ENCODE results near the gene ANKS1B. TPM values are rescaled to one million over a fixed set of nuclear protein-coding genes. Genes with fewer than 3 reads are reported as not detected.

The ANKS1B gene
- total RNA-seq, 1 experiment from 2014 or later = 5.8 TPM

DNA sequence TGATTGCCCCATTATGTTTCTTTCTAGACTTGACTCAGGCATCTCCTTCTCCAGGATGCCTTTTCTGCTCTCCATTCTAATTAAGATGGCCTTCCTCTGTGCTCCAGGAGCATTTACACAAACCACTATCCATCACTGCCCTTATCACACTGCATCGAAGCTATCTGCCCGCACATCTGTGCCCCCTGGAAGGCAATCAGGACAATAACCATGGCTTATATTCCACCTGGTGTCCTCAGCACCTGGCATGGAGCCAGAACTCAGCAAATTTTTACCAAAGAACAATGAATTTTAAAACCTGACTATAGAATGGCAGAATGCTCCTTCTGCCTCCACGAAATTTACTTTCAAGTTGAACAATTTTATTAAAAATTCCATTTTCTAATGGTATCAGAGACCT, 873.9 kb downstream of the ANKS1B start (continued):
- TF ChIP-seq, protein P1, sequence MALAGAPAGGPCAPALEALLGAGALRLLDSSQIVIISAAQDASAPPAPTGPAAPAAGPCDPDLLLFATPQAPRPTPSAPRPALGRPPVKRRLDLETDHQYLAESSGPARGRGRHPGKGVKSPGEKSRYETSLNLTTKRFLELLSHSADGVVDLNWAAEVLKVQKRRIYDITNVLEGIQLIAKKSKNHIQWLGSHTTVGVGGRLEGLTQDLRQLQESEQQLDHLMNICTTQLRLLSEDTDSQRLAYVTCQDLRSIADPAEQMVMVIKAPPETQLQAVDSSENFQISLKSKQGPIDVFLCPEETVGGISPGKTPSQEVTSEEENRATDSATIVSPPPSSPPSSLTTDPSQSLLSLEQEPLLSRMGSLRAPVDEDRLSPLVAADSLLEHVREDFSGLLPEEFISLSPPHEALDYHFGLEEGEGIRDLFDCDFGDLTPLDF (CRISPR knock-in tag; IDR thresholded peaks at IDR 0.05) = no peak
- TF ChIP-seq, protein P2, sequence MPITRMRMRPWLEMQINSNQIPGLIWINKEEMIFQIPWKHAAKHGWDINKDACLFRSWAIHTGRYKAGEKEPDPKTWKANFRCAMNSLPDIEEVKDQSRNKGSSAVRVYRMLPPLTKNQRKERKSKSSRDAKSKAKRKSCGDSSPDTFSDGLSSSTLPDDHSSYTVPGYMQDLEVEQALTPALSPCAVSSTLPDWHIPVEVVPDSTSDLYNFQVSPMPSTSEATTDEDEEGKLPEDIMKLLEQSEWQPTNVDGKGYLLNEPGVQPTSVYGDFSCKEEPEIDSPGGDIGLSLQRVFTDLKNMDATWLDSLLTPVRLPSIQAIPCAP (CRISPR knock-in tag; IDR thresholded peaks at IDR 0.05) = no peak

DNA sequence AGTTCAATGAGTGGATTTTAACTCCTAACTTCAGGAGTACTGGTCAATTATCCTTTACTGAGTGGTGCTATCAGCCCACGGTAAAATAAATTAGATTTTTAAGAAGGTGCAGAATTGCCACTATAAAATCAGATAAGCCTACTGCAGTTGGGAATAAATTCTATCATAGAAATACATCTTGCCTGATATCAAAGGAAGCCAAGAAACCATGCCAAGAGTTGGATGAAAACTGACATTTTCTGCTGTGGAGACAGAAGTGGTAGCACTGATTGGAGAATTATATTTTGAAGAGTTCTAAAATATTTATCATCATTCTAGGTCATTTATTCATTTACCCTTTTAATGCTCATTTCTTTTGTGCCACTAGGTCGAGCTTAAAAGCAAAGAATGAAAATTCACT, 874.5 kb downstream of the ANKS1B start:
- H3K9me3 Mint-ChIP-seq = peaks cover 3% of the 10 kb centered on the region
- peaks cover 2% of the 10 kb centered on the region; the same call in 1 of the 2 replicates for H3K36me3 Mint-ChIP-seq
- ChIA-PET POLR2A (no interaction called here), CTCF (interaction anchor here (1.1 kb wide), 1 partner anchor 19 kb away, joined by 3 read pairs; no protein-coding TSS in a partner anchor)
- no peak overlapping the region for H3K27ac Mint-ChIP-seq
- no peaks in the 10 kb centered on the region for H3K27me3 Mint-ChIP-seq (ENCODE audit: low read depth)
- DNase-seq (ENCODE audit: low spot score) (no peak), ATAC-seq (no peak)
- H3K4me3 Mint-ChIP-seq = no peak overlapping the region
- TF ChIP-seq, protein P3, sequence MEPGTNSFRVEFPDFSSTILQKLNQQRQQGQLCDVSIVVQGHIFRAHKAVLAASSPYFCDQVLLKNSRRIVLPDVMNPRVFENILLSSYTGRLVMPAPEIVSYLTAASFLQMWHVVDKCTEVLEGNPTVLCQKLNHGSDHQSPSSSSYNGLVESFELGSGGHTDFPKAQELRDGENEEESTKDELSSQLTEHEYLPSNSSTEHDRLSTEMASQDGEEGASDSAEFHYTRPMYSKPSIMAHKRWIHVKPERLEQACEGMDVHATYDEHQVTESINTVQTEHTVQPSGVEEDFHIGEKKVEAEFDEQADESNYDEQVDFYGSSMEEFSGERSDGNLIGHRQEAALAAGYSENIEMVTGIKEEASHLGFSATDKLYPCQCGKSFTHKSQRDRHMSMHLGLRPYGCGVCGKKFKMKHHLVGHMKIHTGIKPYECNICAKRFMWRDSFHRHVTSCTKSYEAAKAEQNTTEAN (CRISPR knock-in tag; IDR thresholded peaks at IDR 0.05) = no peak
- TF ChIP-seq, protein P4, sequence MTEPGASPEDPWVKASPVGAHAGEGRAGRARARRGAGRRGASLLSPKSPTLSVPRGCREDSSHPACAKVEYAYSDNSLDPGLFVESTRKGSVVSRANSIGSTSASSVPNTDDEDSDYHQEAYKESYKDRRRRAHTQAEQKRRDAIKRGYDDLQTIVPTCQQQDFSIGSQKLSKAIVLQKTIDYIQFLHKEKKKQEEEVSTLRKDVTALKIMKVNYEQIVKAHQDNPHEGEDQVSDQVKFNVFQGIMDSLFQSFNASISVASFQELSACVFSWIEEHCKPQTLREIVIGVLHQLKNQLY (CRISPR knock-in tag; IDR thresholded peaks at IDR 0.05) = no peak
- no peak for TF ChIP-seq ZNF138 (CRISPR knock-in tag; conservative IDR thresholded peaks at IDR 0.05)
- TF ChIP-seq CBFB (CRISPR knock-in tag; IDR thresholded peaks at IDR 0.05; ENCODE audit: low read depth) = no peak
- TF ChIP-seq FOXJ3 (CRISPR knock-in tag; IDR thresholded peaks at IDR 0.05; ENCODE audit: borderline replicate concordance) = no peak
- no peak for TF ChIP-seq PRRX2 (CRISPR knock-in tag; IDR thresholded peaks at IDR 0.05)
- TF ChIP-seq, protein P5, sequence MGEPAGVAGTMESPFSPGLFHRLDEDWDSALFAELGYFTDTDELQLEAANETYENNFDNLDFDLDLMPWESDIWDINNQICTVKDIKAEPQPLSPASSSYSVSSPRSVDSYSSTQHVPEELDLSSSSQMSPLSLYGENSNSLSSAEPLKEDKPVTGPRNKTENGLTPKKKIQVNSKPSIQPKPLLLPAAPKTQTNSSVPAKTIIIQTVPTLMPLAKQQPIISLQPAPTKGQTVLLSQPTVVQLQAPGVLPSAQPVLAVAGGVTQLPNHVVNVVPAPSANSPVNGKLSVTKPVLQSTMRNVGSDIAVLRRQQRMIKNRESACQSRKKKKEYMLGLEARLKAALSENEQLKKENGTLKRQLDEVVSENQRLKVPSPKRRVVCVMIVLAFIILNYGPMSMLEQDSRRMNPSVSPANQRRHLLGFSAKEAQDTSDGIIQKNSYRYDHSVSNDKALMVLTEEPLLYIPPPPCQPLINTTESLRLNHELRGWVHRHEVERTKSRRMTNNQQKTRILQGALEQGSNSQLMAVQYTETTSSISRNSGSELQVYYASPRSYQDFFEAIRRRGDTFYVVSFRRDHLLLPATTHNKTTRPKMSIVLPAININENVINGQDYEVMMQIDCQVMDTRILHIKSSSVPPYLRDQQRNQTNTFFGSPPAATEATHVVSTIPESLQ (CRISPR knock-in tag; IDR thresholded peaks at IDR 0.05) = no peak
- TF ChIP-seq RORB (CRISPR knock-in tag; IDR thresholded peaks at IDR 0.05) = no peak
- TF ChIP-seq, protein P6, sequence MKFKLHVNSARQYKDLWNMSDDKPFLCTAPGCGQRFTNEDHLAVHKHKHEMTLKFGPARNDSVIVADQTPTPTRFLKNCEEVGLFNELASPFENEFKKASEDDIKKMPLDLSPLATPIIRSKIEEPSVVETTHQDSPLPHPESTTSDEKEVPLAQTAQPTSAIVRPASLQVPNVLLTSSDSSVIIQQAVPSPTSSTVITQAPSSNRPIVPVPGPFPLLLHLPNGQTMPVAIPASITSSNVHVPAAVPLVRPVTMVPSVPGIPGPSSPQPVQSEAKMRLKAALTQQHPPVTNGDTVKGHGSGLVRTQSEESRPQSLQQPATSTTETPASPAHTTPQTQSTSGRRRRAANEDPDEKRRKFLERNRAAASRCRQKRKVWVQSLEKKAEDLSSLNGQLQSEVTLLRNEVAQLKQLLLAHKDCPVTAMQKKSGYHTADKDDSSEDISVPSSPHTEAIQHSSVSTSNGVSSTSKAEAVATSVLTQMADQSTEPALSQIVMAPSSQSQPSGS (CRISPR knock-in tag; IDR thresholded peaks at IDR 0.05; ENCODE audit: borderline replicate concordance, low read depth) = no peak
- no peak for TF ChIP-seq NFYB (CRISPR knock-in tag; conservative IDR thresholded peaks at IDR 0.05; ENCODE audit: low read depth)
- TF ChIP-seq, protein P7, sequence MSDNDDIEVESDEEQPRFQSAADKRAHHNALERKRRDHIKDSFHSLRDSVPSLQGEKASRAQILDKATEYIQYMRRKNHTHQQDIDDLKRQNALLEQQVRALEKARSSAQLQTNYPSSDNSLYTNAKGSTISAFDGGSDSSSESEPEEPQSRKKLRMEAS (CRISPR knock-in tag; IDR thresholded peaks at IDR 0.05) = no peak
- TF ChIP-seq, protein P8, sequence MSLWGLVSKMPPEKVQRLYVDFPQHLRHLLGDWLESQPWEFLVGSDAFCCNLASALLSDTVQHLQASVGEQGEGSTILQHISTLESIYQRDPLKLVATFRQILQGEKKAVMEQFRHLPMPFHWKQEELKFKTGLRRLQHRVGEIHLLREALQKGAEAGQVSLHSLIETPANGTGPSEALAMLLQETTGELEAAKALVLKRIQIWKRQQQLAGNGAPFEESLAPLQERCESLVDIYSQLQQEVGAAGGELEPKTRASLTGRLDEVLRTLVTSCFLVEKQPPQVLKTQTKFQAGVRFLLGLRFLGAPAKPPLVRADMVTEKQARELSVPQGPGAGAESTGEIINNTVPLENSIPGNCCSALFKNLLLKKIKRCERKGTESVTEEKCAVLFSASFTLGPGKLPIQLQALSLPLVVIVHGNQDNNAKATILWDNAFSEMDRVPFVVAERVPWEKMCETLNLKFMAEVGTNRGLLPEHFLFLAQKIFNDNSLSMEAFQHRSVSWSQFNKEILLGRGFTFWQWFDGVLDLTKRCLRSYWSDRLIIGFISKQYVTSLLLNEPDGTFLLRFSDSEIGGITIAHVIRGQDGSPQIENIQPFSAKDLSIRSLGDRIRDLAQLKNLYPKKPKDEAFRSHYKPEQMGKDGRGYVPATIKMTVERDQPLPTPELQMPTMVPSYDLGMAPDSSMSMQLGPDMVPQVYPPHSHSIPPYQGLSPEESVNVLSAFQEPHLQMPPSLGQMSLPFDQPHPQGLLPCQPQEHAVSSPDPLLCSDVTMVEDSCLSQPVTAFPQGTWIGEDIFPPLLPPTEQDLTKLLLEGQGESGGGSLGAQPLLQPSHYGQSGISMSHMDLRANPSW (CRISPR knock-in tag; conservative IDR thresholded peaks at IDR 0.05; ENCODE audit: low read depth) = no peak
- peaks cover 17% of the 10 kb centered on the region for H3K4me1 Mint-ChIP-seq
